ENCODE results near the gene PLAU.

GRCh38 chr10:73887294-73888039 lies 23.5 kb upstream of the PLAU start:
- TF ChIP-seq SP1 (CRISPR knock-in tag; conservative IDR thresholded peaks at IDR 0.05) = no peak
- TF ChIP-seq CTCF (IDR thresholded peaks at IDR 0.05) = no peak
- no peak for TF ChIP-seq MXD4 (CRISPR knock-in tag; IDR thresholded peaks at IDR 0.05; ENCODE audit: borderline replicate concordance)
- no peak for TF ChIP-seq ATF3 (CRISPR knock-in tag; conservative IDR thresholded peaks at IDR 0.05)
- no peak for TF ChIP-seq ZNF121 (CRISPR knock-in tag; IDR thresholded peaks at IDR 0.05)
- TF ChIP-seq ZNF263 (CRISPR knock-in tag; IDR thresholded peaks at IDR 0.05; ENCODE audit: low read depth) = no peak
- no peak for TF ChIP-seq MLX (CRISPR knock-in tag; IDR thresholded peaks at IDR 0.05)
- no peak for TF ChIP-seq TEAD4 (CRISPR knock-in tag; IDR thresholded peaks at IDR 0.05)
- TF ChIP-seq, protein P1, sequence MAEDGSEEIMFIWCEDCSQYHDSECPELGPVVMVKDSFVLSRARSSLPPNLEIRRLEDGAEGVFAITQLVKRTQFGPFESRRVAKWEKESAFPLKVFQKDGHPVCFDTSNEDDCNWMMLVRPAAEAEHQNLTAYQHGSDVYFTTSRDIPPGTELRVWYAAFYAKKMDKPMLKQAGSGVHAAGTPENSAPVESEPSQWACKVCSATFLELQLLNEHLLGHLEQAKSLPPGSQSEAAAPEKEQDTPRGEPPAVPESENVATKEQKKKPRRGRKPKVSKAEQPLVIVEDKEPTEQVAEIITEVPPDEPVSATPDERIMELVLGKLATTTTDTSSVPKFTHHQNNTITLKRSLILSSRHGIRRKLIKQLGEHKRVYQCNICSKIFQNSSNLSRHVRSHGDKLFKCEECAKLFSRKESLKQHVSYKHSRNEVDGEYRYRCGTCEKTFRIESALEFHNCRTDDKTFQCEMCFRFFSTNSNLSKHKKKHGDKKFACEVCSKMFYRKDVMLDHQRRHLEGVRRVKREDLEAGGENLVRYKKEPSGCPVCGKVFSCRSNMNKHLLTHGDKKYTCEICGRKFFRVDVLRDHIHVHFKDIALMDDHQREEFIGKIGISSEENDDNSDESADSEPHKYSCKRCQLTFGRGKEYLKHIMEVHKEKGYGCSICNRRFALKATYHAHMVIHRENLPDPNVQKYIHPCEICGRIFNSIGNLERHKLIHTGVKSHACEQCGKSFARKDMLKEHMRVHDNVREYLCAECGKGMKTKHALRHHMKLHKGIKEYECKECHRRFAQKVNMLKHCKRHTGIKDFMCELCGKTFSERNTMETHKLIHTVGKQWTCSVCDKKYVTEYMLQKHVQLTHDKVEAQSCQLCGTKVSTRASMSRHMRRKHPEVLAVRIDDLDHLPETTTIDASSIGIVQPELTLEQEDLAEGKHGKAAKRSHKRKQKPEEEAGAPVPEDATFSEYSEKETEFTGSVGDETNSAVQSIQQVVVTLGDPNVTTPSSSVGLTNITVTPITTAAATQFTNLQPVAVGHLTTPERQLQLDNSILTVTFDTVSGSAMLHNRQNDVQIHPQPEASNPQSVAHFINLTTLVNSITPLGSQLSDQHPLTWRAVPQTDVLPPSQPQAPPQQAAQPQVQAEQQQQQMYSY (CRISPR knock-in tag; IDR thresholded peaks at IDR 0.05) = no peak
- TF ChIP-seq FOXJ3 (CRISPR knock-in tag; IDR thresholded peaks at IDR 0.05; ENCODE audit: borderline replicate concordance) = no peak

Measured in WTC11 (cell line).